Stimulated activated CD4-positive, alpha-beta T cell treated with anti-CD3 and anti-CD28 coated beads, Interleukin-12 subunit alpha, Interleukin-12 subunit beta, amount 100 ng/mL, for 24 hours (primary cell): ENCODE data around the gene KSR1.
"Not testable (repeated sequence)": the region's sequence is repeated elsewhere in the genome, so short reads cannot be mapped to it uniquely, and the experiment has no call there.

Experiments used
- DNase-seq, 2 experiments: peaks; one replicate each; pipeline ENCODE4 v3.0.0-alpha.2; 2020; ENCODE audit warnings: low read depth in 2 of 2

Gene KSR1

DNA sequence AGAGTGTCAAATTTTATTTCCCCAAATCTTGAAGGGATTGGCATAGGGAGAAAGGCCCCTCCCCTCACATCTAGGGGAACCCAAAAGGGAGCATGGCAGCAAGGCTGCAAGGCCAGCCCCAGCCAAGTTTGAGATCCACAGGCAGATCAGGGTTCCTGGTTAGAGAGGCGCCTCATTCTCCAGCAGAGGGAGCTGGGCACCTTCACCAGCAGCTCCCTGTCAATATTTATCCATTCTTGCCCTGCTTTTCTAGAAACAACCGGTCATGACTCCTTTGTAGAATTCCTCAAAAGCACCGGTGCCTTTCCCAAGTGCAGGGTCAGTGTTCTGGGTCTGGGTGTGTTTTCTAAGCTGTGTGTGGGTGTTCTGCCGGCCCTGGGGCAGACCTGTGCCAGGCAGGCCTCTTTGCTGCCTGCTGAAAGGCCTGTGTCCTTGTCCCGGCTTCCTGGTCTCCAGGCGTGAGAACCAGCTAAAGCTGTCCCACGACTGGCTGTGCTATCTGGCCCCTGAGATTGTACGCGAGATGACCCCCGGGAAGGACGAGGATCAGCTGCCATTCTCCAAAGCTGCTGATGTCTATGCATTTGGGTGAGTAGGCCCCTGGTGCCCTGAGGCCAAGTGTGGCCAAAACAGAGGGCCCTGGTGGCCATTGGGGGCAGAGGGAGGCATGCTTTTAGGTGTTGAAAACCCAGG lies 153.5 kb downstream of the KSR1 start:
- no peak for DNase-seq

DNA sequence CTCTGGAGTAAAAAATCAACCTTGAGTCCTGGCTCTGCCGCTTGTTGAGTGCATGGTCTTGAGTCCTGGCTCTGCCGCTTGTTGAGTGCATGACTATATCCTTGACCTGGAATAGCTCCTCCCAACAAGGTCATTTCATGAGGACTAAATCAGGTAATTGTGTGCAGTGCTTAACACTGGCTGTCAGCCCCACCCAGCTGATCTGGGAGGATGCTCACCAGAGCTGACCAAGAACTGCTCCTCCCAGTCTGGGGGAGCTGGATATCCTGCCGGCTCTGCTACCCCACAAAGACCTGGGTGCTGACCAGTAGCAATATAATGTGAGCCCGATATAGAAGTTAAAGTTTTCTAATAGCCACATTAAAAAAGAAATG lies 154.0 kb downstream of the KSR1 start:
- no peak for DNase-seq

- DNase-seq: no peak
Observed at GRCh38 chr17:27612160-27612770, 156.0 kb downstream of the KSR1 start.

DNA sequence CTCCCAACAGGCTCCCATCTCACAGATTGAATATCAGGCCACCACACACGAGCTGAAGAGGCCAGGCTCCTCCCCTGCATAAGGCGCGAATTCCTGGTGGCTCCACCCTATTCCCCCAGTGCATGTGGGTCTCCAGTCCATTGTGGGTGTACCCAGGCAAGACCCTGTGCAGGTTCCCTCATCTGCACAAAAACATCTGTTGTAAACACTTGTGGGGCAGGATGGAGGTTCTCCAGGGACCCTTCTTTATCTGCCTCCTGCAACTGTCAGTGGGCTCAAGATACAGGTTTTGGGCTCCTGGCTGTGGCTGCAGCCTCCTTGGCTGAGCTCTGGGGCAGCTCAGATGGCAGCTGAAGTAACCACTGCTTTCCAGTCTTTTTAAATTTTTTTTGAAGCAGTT lies 157.2 kb downstream of the KSR1 start:
- no peak for DNase-seq

GRCh38 chr17:27615121-27615520 lies 158.9 kb downstream of the KSR1 start:
- no peak for DNase-seq

DNA sequence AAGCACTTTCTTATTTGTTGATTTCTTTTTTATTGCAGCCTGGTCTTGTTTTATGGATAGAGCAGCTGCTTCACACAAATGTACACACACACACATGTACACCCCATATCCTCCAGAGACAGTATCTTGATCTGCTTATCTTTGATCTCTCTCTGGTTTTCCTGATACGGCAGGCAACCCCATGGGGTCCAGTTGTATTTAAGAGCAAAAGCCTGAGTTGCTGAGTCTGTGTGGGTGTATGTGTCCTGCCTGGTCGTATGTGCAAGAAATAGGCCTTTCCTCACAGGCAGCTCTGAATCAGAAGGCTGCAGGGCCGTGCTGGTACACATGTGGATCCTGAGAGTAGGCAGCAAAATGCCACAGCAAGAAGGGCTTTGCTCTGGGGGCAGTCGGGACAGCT lies 160.2 kb downstream of the KSR1 start:
- DNase-seq: no peak

DNA sequence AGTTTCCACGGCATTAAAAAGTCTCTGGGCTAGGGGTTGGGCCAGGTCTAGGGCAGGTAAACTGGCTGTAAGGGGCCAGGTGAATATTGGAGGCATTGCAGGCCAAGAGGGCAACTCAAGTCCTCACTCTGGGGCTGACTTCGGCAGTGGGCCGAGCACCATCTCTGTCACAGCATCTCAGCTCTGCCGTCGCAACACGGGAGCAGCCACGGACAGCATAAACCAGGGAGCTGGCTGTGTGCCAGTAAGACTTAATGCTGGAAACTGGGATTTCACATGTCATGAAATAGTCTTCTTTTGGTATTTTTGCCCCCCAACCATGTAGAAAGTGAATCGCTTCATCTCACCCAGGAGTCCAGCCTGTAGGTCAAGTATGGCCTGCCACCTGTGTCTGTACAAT lies 162.2 kb downstream of the KSR1 start:
- no peak for DNase-seq

GRCh38 chr17:27620721-27621120 lies 164.5 kb downstream of the KSR1 start:
- DNase-seq: no peak

DNA sequence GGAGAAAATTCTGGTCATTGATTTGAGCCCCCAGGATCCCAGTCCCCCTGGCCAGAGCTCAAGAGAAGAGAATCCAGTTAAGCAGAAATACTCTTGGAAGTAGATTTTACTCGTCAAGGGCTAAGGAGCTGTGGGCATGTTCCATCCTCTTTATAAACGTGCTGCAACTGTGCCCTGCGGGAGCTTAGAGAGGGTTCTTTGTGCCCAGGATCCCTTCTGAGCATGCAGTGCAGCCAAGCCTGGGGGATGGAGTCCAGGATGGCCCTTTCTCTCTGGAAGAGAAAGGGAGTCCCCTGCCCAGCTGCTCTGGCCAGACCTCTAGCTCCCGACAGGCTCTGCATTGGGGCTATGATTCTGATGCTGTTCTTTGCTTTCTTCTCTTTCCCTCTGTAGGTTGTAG lies 165.3 kb downstream of the KSR1 start:
- no peak for DNase-seq

DNA sequence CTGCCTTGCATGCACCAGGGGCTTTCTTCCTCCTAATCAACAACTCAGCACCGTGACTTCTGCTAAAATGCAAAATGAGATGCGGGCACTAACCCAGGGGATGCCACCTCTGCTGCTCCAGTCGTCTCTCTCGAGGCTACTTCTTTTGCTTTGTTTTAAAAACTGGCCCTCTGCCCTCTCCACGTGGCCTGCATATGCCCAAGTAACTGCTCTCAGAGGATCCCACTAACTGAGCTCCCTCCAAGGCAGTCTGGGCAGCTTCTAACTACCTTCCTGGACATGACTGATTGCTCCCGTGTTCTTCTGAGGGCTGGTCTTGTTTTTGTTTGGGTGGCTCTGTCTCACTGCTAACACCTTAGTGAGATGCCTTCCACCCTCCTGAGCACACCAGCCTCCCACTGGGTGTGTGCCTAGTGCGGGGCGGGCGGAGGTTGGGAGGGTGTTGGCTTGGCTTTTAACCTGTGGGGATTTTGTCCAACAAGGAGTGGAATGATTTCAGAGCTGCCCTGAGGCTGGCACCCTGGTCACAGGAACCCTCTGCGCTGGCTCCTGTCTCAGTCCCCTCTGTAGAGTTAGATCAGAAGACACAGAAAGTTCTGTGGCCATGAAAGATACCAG lies 165.8 kb downstream of the KSR1 start:
- DNase-seq: no peak

DNA sequence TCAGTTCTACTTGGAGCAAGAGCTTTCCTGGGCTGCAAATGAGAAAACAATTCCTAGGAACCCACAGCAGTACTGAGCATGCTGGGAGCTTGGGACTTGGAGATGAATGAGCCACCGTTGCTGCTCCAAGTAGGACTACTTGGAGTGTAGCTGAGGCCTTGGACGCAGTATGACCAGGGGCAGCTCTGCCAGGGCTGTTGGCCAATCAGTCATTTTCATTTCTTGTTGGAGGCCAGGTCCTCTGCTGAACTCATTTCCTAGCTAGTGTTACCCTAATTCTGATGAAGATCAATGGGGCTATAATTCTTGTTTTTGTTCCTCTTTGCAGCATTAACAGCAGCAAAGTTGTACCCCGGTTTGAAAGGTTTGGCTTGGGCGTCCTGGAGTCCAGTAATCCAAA lies 166.7 kb downstream of the KSR1 start:
- DNase-seq: no peak

GRCh38 chr17:27623614-27624013 lies 167.4 kb downstream of the KSR1 start:
- DNase-seq: no peak

DNA sequence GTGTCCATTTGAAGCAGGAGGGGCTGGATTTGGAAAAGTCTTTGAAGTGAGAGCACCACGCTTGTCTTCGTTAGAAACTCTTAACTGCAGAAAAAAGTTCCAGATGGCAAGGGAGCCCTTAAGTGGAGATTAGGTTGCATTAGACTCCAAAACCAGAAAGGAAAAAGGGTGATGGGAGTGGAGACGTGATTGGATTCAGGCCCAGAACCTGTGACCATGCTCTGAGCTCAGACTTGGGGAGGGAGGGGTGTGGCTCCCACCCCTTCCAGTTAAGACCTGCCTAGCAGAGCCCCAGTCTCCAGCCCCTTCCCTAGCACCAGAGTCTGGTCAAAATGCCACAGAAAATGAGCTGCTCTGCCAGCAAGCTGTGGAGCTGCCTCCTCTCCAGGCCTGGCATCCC lies 168.3 kb downstream of the KSR1 start:
- no peak for DNase-seq

DNA sequence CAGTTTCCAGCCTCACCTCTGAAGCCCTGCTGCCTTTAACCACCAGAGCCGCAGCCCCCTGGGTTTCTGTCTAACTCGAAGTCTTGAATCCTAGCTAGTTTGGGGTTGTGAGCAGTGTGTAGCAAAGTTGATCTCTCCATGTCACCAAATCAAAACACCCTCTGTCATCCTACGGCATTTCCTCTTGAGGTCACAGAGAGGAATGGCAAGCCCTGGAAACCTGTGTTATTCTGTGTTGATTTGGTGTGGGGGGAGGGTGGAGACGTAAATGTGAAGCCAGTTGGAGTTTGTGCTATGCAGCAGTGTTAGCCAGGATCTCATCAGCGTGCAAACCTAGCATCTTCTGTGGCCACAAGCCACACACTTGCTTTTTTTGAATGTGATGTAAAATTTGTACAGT lies 169.6 kb downstream of the KSR1 start:
- DNase-seq: no peak

- DNase-seq: no peak
Observed at GRCh38 chr17:27627514-27627913, 171.3 kb downstream of the KSR1 start.

DNA sequence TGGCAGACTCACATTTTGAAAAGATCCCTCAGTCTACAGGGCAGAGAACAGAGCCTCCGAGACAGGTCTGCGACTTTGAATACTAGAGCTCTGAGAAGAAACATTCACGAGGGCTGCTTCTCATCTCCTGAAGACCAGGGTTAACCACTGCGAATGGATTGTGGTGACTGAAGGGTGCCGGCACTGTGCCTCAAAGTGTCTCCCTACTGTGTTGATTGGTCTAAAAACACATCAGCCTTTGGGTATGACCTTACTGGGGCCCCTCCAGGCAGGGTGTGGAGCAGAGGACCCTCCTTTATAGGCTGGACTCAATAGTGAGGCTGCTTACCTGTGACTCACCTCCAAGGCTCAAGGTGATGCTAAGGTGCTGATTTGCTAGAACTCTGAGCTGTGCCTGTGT lies 172.1 kb downstream of the KSR1 start:
- no peak for DNase-seq

GRCh38 chr17:27629260-27629659 lies 173.0 kb downstream of the KSR1 start:
- not testable (repeated sequence) for DNase-seq

DNA sequence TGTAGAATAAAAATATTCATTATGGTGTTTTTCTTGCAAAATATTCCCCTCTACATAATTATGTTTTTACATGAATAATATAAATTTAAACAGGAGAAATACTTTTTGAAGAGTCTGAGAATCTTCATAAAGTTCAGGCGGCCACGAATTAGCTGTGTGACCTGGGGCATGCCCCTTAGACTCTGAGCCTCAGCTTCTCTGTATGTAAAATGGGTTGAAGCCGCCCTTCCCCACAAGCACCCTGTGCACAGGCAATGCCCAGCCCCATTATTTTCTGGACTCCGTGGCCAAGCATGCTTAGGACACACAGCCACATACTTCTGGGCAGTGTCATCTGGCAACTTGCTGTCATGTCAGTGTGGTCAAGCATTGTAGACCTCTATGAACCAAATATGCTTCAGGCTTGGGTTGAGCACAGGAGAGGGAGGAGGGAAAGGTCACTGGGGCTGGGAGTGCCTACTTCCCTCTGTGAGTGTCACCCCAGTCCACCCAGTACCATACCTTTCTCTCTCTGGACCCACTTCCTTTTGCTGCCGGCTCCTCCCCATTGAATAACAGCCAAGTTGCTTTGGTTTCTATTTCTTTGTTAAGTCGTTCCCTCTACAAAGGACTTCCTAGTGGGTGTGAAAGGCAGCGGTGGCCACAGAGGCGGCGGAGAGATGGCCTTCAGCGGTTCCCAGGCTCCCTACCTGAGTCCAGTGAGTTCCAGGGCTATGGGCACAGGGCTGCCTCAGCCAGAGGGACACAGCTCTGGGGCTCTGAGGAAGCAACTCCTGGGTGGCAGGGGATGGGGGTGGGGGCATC lies 174.6 kb downstream of the KSR1 start, which contains the start of gene LGALS9:
Gene LGALS9, plus strand, starts transcription at position 582 of the 804 bp plus-strand sequence. Its CDS starts 78 bp downstream, at position 660.
- DNase-seq: no peak

GRCh38 chr17:27631411-27631760 lies 175.1 kb downstream of the KSR1 start:
- no peak for DNase-seq

- DNase-seq: no peak
Observed at GRCh38 chr17:27631897-27632725, 175.9 kb downstream of the KSR1 start.

DNA sequence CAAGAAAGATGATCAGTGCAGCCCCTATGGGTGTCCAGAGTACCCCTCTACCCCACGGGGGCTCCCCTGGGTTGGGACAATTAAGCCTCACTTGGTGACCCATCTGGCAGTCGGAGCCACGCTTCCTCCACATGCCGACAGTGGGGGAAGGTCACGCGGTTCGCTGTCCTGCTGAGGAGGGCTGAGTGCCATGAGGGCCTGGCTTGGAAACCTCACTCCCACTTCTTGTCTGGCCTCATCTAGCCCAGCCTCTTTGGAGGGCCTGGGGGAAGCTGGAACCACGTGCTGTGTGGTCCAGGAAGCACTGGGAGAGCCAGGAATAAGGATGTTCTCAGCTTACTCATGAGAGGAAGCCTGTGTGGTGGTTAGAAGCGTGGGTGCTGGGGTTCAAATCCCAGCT lies 176.5 kb downstream of the KSR1 start:
- DNase-seq: not testable (repeated sequence)
